ENCODE data around the gene NCAM1. TPM values are rescaled to one million over a fixed set of nuclear protein-coding genes. Genes with fewer than 3 reads are reported as not detected.

NCAM1 gene
- total and polyA plus RNA-seq, 2 donors (not counting 3 experiments of a cell fraction or from before 2014, with no cell fraction given): 0.03 TPM; not detected in 1

DNA sequence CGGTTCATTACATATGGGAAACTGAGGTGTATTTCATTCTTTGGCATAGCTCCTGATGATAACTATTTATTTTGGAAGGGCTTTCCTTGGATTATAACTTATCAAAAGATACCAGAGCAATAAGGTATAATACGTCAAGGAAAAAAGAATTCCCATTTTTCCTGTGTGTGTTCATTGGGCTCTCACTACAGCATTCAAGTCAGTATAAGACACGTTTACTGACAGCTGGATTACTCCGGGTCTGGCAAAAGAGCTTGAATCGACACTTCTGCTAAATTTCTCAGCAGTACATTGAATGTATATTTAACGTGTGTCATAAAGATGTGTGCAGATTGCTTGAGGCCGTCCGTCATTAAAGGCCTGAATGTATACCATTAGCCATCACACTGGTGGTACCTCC lies 163.4 kb downstream of the NCAM1 start:
- no peaks in the 10 kb centered on the region for H3K9me1 ChIP-seq (replicated peaks; ENCODE audit: control insufficient read depth, extremely low read depth, insufficient read depth, low read length)
- no peak for DNase-seq (ENCODE audit: low read depth, low spot score)
- no peaks in the 10 kb centered on the region for H3K9me3 ChIP-seq (replicated peaks; ENCODE audit: control insufficient read depth, insufficient read depth, low read length)
- no peak overlapping the region for H3K4me3 ChIP-seq (replicated peaks in 1 of 3; ENCODE audit: insufficient read depth in 1 of 3, low read depth in 1 of 3, low read length in 3 of 3)
- no peaks in the 10 kb centered on the region for H3K79me2 ChIP-seq (ENCODE audit: control insufficient read depth, insufficient read depth, low read length)
- H4K20me1 ChIP-seq (replicated peaks; ENCODE audit: control insufficient read depth, extremely low read depth, insufficient read depth, low read length): no peaks in the 10 kb centered on the region
- TF ChIP-seq, protein P1, sequence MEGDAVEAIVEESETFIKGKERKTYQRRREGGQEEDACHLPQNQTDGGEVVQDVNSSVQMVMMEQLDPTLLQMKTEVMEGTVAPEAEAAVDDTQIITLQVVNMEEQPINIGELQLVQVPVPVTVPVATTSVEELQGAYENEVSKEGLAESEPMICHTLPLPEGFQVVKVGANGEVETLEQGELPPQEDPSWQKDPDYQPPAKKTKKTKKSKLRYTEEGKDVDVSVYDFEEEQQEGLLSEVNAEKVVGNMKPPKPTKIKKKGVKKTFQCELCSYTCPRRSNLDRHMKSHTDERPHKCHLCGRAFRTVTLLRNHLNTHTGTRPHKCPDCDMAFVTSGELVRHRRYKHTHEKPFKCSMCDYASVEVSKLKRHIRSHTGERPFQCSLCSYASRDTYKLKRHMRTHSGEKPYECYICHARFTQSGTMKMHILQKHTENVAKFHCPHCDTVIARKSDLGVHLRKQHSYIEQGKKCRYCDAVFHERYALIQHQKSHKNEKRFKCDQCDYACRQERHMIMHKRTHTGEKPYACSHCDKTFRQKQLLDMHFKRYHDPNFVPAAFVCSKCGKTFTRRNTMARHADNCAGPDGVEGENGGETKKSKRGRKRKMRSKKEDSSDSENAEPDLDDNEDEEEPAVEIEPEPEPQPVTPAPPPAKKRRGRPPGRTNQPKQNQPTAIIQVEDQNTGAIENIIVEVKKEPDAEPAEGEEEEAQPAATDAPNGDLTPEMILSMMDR (IDR thresholded peaks at IDR 0.05; ENCODE audit: extremely low read depth in 1 of 2, insufficient read depth in 1 of 2, low read depth in 1 of 2, low read length in 2 of 2): no peak
- no peak for TF ChIP-seq EZH2 (IDR thresholded peaks at IDR 0.05; ENCODE audit: borderline replicate concordance, low read depth, low read length, severe bottlenecking)
- no peak for TF ChIP-seq POLR2A (IDR thresholded peaks at IDR 0.05; ENCODE audit: low read depth, low read length)
- TF ChIP-seq POLR2AphosphoS5 (IDR thresholded peaks at IDR 0.05; ENCODE audit: insufficient read depth, low read depth, low read length): no peak
- TF ChIP-seq GATA2 (IDR thresholded peaks at IDR 0.05; ENCODE audit: insufficient read depth, insufficient read length, low read depth, low read length): no peak
- TF ChIP-seq, protein P2, sequence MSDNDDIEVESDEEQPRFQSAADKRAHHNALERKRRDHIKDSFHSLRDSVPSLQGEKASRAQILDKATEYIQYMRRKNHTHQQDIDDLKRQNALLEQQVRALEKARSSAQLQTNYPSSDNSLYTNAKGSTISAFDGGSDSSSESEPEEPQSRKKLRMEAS (IDR thresholded peaks at IDR 0.05; ENCODE audit: insufficient read depth, insufficient read length): no peak
- no peak for TF ChIP-seq JUN (IDR thresholded peaks at IDR 0.05; ENCODE audit: borderline replicate concordance, insufficient read depth, insufficient read length, low read depth)
- no peak for TF ChIP-seq FOS (IDR thresholded peaks at IDR 0.05; ENCODE audit: borderline replicate concordance, insufficient read depth, low read length)
- no peak for TF ChIP-seq MYC (IDR thresholded peaks at IDR 0.05; ENCODE audit: low read depth, low read length)
- H3K27me3 ChIP-seq (ENCODE audit: control insufficient read depth in 2 of 2, insufficient read depth in 2 of 2, low read length in 2 of 2): no peaks in the 10 kb centered on the region
- no peak overlapping the region for H3K9ac ChIP-seq (replicated peaks; ENCODE audit: extremely low read depth, insufficient read depth, low read length)
- ChIA-PET CTCF (no interaction called here), POLR2A (no interaction called here)
- no TSS peak for BruUV-seq (replicated peaks)
- H2AFZ ChIP-seq (ENCODE audit: low read depth, low read length): no peak overlapping the region
- no peak for FAIRE-seq
- dilution Hi-C loops (cut with MboI; ENCODE audit: extremely low pct_ligation_motif_present, low sequenced_read_pairs) (no loop called here), intact Hi-C loops (cut with micrococcal nuclease) (no loop called here)
- H3K4me2 ChIP-seq (ENCODE audit: insufficient read depth, low read length): no peak overlapping the region
- no peaks in the 10 kb centered on the region for H3K4me1 ChIP-seq (ENCODE audit: control insufficient read depth, extremely low read depth, insufficient read depth, low read length)
- H3K36me3 ChIP-seq (ENCODE audit: control insufficient read depth in 2 of 2, extremely low read depth in 1 of 2, insufficient read depth in 2 of 2, low read length in 2 of 2): no peaks in the 10 kb centered on the region
- no peak overlapping the region for H3K27ac ChIP-seq (ENCODE audit: insufficient read depth, low read depth, low read length)

All from endothelial cell of umbilical vein (primary cell).